ENCODE data around the gene IGSF3. TPM values are rescaled to one million over a fixed set of nuclear protein-coding genes. Genes with fewer than 3 reads are reported as not detected.
A peak's percentile ranks its signal among the peaks of the same experiment; 100 is the strongest.

The IGSF3 gene
- total RNA-seq, result 47.9 and 84.4 TPM in 2 replicates

DNA sequence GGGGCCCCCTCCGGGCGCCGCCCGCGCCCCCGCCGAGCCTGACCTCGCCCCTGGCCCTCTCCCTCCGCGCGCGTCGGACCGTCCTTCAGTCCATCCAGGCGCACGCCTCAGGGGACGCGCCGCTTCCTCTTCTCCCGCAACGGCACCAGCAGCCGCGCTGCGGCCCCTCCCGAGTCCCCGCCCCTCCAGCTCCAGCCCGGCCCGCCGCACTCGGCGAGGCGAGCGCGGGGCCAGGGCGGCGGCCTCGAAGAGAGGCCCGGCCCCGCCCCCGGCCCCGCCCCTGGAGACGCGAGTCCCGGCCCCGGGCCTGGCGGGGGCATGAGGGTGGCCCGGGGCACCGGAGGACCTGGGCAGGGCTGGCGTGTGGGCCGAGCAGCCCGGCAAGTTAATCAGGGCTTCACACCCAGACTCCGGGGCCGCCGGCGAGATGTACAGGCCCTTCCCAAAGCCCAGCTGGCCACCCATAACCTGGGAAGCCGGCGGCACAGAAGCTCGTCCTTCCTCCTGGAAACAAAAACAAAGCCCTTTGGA lies at the start of gene IGSF3:
Gene IGSF3, minus strand, starts transcription at position 159 of the 531 bp plus-strand sequence. CDS start 1,407 bp downstream, outside the sequence.
- DNase-seq (ENCODE audit: low read depth), result no peak

DNA sequence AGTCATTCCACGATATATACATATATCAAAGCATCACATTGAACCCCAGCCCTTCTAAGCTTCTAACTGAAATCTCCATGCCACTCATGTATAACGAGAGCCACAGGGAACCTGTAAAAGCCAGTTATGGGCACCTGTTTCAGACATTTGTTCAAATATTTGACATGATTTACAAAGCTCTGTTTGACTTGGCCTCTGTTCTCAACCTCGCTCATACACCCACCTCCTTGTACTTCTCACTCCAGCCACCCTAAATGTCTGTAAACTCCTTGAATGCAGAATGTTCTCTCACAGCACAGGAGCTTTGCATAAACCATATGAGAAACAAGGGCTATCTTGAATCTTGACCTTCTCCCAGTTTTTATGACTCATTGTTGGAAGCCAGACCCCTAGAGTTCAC lies 49.8 kb upstream of the IGSF3 start:
- DNase-seq (ENCODE audit: low read depth), result no peak

DNA sequence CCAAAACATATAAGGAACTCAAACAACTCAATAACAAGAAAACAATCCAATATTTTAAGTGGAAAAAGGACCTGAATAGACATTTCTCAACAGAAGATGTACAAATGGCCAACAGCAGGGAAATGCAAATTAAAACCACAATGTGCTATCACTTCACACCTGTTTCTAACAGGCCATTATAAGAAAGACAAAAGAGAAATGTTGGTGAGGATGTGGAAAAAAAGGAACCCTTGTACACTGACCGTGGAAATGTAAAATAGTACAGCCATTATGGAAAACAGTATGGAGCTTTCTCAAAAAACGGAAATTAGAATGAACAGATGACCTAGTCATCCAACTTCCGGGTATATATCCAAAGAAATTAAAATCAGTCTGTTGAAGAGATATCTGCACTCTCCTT lies 48.9 kb upstream of the IGSF3 start:
- DNase-seq (ENCODE audit: low read depth), result no peak

DNA sequence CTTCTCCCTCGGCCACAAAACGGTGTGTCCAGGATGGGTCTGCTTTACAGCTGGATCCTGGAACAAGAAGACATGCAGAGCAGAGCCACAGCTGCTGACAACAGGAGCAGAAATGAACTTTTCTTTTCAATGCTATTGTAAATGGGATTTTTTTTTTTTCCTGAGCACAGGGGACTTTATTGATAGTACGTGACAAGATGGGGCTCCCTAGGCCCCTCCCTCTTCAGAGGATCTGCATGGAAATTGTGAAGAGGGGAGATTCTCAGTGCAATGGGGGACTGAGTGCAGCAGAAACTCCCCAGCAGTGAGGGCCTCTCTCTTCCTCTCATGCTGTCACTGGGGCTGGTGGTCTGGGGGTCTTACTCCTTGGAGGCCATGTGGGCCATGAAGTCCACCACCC lies 45.9 kb upstream of the IGSF3 start:
- DNase-seq (ENCODE audit: low read depth), result no peak

DNA sequence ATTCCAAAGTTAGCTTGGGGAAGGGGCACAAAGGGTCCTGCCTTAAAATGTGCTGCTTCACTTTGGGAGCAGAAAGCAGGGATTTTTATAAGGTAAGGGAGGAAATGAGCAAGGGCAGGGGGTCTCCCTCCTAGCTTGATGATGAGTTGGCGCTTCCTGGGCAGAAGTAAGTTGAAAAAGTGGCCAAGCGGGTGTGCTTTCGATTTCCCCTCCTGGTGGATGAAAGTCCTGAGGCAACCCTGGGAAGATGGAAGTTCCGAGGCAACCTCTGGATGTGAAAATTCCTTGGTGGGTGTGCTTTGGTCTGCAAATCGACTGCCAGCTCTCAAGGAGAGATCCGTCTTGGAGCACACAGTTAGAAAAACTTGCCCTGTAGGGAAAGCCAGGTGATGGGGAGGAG lies 45.0 kb upstream of the IGSF3 start:
- no peak for DNase-seq (ENCODE audit: low read depth)

DNA sequence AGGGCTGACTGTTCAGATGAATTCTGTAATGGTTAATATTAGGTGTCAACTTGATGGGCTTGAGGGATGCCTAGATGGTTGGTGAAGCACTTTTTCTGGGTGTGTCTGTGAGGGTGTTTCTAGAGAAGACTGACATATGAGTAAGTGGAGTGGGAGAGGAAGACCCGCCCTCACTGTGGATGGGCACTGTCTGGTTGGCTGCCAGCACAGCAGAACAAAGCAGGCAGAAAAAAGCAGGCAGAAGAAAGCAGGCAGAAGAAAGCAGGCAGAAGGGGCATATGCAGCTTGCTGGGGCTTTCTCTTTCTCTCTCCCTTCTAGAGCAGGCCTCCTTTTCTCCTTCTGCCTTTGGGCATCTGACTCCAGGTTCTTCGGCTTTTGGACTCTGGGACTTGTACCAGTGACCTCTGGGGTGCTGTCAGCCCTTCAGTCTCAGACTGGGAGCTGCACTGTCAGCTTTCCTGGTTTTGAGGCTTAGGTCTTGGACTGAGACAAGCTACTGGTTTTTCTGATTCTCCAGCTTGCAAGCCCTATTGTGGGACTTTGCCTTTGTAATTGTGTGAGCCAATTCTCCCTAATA lies 43.8 kb upstream of the IGSF3 start:
- DNase-seq (ENCODE audit: low read depth), result peak; percentile 64

DNA sequence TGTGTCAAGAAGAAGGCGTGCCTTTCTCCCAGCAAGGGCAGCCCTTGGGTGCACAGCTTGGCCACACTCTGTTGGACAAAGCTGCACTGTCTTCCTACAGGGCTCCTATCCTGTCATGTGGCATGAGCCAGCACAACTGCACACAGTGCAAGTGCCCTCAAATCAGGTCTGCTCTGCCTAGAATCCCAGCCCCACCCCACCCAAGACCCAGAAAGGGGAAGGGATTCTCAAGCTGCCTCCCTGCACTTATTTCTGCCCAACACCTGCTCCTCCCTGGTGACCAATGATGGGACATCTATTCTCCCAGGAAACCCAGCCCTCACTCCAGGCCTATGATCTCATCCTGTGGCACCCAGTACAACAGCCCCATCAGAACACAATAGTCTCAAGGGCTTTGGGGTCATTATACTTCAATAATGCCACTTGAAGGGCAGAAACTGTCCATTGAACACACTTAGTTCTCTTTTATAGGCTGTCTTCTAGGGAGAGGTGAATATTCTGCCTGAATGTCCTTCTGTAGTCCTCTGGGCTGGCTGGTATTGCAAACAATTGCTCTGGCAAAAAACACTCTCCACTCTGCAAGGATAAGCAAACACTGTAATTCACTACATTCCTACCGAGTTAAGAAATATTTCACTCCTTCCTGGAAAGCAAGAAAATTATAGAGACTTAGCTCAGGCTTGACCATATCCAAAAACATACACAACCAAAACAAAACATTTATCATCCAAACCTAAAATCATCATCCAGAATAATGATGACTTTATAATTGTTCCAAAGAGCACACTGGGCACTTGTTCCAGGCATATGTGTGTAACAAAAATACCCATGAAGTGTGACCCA lies 43.1 kb upstream of the IGSF3 start:
- no peak for DNase-seq (ENCODE audit: low read depth)

DNA sequence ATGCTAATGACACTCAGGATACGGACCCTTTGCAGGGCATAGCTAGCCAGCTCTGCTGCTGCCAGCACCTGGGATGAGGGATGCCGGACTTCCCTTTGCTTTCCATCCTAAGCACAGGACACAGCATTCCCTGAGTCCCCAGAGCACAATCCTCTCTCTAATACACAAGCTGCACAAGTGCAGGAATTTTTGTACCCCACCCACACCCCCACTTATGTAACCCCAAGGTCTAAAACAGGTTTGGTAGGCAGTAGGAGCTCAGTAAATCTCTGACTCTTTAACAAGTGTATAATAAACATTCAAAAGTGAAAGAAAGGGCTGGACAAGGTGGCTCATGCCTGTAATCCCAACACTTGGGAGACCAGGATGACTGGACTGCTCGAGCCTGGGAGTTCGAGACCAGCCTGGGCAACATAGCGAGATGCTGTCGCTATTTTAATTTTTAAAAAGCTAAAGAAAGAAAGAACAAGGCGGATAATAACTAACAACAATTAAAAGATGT lies 42.2 kb upstream of the IGSF3 start:
- no peak for DNase-seq (ENCODE audit: low read depth)

DNA sequence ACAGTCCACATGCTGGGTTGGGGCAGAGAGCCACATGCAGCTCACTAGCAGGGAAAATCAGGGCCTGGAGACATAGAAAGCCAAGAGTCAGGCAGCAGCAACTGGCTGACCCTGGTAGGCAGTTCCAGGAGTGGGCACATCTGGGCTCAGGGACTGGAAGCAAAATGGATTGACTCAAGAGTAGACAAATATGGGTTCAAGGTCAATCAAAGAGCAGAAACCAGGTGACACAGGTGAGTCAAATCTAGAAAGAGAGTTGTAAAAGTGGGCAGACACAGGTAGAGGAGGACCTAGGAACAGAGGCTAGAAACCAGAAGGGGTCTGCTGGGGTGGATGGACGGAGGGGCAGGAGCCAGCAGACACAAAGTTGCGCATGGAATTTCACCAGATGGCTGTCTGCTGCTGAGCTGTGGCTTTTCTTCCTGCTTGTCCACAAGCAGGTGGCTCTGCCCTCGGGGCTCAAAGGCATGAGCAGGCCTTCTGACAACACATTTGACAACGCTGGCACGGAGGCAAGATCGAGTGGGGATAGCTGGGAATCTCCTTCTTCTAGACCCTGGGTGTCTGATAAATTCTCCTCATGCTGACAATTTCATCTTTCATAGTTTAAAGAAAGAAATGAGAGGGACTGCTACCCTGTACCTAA lies 40.8 kb upstream of the IGSF3 start:
- no peak for DNase-seq (ENCODE audit: low read depth)

DNA sequence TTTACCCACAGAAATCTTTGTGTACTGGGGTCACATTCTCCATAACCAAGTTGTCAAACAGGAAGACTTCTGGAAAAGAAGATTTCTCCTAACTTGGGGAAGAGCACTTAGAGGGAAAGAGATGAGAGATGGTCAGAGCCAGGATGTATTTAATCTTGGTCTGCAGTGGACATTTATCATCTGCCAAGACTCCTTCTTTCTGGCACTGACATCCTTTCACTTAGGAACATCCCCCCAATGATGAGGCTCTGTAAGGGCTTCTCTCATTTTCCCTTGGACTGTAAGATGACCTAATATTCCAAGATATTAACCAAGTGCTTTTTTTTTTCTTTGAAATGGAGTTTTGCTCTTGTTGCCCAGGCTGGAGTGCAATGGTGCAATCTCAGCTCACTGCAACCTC lies 39.3 kb upstream of the IGSF3 start:
- no peak for DNase-seq (ENCODE audit: low read depth)

DNA sequence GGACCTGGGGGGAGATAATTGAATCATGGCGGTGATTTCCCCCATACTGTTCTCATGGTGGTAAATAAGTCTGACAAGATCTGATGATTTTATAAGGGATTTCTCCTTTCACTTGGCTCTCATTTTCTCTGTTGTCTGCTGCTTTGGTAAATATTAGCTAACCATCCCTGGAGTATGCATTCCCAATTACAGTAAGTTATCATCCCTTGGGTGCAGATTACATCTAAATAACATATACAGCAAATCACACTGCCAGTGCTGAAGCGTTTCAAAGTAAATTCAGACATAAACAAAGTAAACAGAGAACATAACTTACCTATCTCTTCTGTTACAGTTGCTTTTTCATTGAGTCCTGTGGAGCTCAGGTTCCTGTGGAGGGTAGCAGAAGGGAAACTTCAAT lies 38.6 kb upstream of the IGSF3 start:
- no peak for DNase-seq (ENCODE audit: low read depth)

DNA sequence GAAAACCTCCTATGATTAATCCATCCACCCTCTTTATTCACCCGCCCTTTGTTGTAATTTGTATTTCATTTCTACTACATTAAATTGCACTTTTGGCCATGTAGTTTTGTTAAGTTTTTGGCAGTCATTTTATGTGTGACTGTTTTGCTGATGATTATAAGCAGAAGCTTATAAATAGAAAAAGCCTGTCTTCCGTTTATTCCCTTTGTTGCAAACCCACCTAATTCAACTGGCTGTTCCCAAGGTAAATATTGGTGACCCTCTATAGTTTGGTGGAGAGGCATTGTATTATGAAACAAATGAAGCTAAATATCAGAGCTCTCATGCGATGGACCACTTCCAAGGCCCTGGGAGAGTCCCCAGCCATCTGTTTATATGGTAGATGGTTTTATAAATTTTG lies 36.7 kb upstream of the IGSF3 start:
- DNase-seq (ENCODE audit: low read depth), result no peak

DNA sequence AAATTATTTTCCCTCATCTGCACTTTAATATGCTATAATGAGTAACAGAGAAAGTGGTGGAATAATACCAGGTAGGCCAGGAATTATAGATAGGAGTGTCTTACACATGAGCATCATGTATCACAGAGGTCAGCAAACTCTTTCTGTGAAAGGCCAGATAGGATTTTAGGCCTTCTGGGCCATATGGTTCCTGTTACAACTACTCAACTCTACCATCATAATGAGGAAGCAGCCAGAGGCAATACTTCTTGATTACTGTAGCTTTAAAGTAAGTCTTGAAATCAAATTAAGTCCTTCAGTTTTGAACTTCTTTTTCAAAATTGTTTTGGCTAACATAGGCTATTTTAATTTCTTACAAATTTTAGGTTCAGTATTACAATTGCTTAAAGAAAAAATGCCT lies 32.1 kb upstream of the IGSF3 start:
- no peak for DNase-seq (ENCODE audit: low read depth)

DNA sequence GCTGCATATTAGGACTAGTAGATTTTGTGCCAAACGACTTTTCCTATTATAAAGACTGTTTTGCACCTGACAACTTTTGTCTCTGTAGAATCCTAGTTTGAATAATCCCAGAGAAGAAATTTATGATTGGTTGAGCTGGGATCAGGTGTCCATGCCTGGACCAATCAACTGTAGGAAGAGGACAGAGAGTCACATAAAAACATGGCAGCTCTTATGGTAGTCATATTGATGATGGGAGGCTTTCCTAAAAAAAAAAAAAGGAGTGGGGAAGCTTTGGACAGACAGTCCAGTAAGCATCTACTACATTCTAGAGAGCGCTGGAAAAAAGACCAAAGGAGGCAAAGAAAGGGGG lies 30.7 kb upstream of the IGSF3 start:
- DNase-seq (ENCODE audit: low read depth), result no peak

DNA sequence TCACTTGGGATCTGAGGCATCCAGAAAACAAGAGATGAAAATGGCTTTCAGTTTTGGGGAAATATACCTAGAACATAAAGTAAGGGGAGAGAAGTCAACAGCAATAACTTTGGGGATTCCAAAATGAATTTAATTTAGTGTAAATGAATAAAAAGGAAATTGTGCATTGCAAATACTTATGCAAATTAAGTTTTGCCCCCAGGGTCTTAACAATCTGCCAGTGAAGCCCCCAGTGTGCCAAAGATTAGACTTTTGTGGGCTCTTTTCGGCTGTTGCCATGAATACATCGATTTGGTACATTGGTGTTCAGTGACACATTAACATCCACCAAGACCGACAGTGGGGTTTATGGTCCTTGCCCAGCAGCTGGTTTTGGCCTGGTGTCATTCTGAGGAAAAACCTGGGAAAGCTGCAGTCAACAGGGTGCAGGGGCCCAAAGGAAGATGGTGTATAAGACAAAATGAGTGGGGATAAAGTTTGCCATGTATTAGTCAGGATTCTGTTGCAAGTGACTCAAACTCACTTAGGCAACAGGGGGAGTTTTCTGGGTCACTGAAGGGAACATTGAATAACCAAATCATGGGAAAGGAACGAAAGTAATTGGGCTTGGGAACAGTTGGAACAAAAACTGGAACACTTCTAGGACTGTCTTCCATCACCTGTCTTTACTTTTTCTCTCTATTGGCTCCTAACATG lies 30.2 kb upstream of the IGSF3 start:
- DNase-seq (ENCODE audit: low read depth), result peak; percentile 80

DNA sequence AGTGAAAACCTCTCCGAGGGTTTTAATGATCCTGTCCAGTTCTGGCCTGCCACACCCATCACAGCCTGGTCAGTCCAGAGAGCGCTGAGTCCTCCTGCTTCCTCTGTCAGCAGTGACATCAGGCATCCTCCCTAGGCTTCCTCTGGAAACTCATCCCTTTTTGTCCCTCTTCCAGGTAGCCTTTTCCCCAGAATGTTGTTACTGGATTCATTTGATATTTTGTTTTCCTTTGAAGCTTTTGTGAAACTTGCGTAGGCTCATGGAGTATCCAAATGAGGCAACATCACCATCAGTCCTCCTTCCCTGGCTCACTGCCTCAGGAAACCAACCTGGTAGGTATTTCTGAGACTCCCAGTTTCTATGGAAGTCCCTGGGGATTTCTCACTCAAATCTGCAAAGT lies 27.0 kb upstream of the IGSF3 start:
- DNase-seq (ENCODE audit: low read depth), result no peak

DNA sequence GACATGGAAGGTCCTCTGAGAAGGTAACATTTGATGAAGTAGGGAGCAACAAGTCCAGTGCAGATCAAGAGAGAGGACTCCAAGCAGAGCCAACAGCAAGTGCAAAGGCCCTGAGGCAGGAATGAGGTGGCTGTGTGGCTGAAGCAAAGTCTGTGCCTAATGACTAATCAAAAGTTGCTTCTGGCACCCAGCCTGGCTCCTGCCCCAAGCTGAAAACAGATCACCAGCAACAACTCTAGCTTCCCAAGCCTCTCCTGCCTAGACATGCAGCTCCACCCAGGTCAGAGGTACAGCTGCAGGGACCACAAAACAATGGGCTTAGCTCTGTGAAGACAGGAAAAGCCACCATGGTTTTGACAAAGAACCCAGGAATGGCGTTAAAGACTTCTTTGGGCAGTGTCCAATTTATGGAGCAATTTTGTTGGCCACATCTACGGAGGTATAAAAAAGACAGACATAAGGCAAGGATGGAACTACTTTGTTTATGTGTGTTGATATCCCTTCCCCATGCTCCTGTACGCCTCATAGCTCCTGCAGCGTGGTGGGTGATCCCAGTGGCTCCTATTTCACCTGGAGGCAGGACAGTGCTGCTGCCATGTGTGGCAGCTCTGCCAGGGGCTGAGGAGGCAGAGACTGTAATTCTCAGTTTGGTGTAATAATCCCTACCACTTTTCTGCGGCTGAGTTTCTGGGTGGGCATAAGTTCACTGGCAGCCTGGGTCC lies 26.4 kb upstream of the IGSF3 start:
- DNase-seq (ENCODE audit: low read depth), result peak; percentile 83

DNA sequence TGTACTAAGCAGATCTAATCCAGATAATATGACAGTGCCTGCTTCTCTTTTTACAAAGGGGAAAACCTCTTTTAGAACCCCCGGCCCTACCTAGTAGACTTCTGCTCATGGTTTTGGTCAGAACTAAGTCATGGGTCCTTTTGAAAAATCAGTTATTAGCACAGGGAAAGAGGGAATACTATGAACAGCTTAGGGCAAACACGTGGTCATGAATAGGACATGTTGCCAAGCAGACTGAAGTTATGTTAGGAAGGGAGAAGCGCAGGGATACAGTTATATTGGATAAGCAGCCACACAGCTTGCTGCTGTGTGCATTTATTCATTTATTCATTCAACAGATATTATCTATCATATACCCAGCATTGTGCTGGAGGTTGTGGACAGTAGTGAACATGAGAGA lies 25.3 kb upstream of the IGSF3 start:
- DNase-seq (ENCODE audit: low read depth), result no peak

DNA sequence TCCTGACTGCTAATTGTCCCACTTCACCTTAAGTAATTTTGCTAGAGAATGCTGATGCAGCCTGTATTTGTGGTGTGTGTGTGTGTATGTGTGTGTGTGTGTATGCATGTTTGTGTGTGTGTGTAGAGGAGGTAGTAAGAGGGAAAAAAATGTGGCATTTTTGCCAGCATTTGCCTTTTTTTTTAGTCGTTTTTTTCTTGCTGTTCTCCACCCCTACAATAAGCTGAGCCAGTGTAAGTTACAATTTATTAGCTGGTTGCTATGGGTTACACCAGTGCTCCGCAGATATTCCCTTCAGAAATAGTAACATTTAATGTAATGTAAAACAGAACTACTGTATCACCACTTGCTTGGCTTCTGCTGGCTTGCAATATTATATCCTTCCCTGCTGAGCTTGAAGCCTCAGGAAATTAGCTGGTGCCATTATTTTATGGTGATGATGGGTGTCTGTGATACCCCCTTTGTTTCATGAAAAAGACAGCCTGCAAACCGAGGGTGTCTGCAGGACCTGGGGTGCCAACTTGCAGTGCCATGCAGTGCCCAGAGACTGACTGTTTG lies 23.4 kb upstream of the IGSF3 start:
- DNase-seq (ENCODE audit: low read depth), result no peak

DNA sequence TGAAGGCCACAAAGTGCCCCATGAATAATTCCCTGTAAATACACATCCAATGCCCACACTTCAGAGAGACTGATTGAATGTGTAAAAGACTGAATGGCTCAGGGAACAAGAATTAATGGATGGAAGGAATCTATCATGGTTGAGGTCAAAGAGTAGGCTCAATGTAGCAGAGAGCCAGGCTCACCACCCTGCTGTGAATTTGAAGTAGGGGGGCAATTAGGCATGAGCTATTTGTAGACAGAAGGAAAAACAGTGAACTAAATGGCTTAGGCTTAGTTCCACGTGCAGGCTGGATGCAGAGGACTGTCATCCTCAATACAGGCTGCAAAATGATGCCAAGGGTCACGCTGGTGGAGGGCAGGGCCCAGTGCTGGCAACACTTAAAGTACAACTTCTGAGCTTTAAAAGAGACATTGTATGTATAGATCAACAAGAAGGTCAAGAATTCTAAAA lies 22.9 kb upstream of the IGSF3 start:
- no peak for DNase-seq (ENCODE audit: low read depth)

DNA sequence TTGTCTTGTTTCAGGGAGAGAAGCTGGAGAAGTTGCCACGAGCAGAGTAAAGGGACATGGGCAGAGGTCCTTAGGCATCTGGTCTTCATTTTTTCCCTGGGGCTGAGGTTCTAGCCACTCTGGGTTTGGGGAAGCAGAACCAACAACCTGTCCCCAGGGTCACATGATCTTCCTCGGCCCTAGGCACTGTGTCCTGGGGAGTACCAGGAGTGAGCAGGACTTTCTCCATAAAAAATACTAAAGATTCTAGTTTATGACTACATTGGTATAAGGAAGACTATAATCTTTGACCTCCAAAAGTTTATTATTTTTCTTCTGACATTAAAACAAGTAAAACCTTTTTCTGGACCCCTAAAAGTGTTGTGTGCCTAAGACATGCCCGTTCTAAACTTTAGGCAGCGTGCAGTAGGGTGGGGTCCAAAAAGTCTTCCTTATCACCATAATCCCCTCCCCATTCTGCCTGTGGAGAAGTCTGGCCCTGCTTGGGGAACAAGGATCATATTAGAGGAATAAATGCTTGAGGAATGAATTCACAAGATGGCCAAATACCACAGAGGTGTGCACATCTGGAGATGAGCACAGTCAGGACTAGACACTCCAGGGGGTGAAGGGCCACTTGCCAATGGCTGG lies 19.3 kb upstream of the IGSF3 start:
- no peak for DNase-seq (ENCODE audit: low read depth)
